Urinary bladder (tissue), 4 donors: ENCODE results near the gene UBASH3B. TPM values are rescaled to one million over a fixed set of nuclear protein-coding genes. Genes with fewer than 3 reads are reported as not detected.

Experiments used
- DNase-seq: peaks from one replicate; pipeline ENCODE4 v3.0.0-alpha.2; 2015; ENCODE audit errors: extremely low spot score
- H3K27ac ChIP-seq: one replicate; pipeline ENCODE4 v1.5.1; 2013; ENCODE audit warnings: low read depth, mild to moderate bottlenecking, moderate library complexity
- H3K36me3 ChIP-seq: one replicate; pipeline ENCODE4 v1.6.1; 2013; ENCODE audit warnings: mild to moderate bottlenecking, moderate library complexity; ENCODE audit not compliant: insufficient read depth
- H3K4me1 ChIP-seq: one replicate; pipeline ENCODE4 v1.6.1; 2013; ENCODE audit warnings: mild to moderate bottlenecking, moderate library complexity; ENCODE audit not compliant: insufficient read depth
- H3K4me3 ChIP-seq: one replicate; pipeline ENCODE4 v1.5.1; 2013; ENCODE audit warnings: low read depth, low read length
- WGBS: extraction: QIAGEN DNeasy Blood & Tissue Kit; methylation state at CpG from one replicate; pipeline ENCODE4 v1.1.7; 2013; 5-methylcytosine and 5-hydroxymethylcytosine counted together
- polyA plus RNA-seq: library from polyadenylated mRNA; stranded (reverse); fragments of 200-250 nt; gene quantifications from one replicate; pipeline ENCODE4 v1.2.3, GENCODE V29; 2013
- total RNA-seq: library from RNA; depleted of rRNA; stranded (reverse); fragments of >200 nt; gene quantifications from one replicate; pipeline ENCODE4 v1.2.3, GENCODE V29; 2014
- donor health status: healthy with polysubstance abuse.
- donor health status: healthy.

Gene UBASH3B
- total and polyA plus RNA-seq, 2 donors, result 1.6 to 11.4 TPM

- WGBS, result 96% methylated on average over 13 of the region's 13 CpGs
- H3K4me3 ChIP-seq, result no peak overlapping the region
- H3K4me1 ChIP-seq, result no peaks in the 10 kb centered on the region
- DNase-seq, result no peak
- H3K36me3 ChIP-seq, result no peaks in the 10 kb centered on the region
- H3K27ac ChIP-seq, result no peak overlapping the region
Observed at GRCh38 chr11:122695076-122695615, 39.6 kb downstream of the UBASH3B start.

GRCh38 chr11:122696662-122697061, 41.1 kb downstream of the UBASH3B start:
- H3K4me1 ChIP-seq, result no peaks in the 10 kb centered on the region
- WGBS, result 71% methylated on average over 11 of the region's 11 CpGs
- no peak overlapping the region for H3K27ac ChIP-seq
- H3K36me3 ChIP-seq, result no peaks in the 10 kb centered on the region
- DNase-seq, result no peak
- no peak overlapping the region for H3K4me3 ChIP-seq

- H3K4me1 ChIP-seq, result no peaks in the 10 kb centered on the region
- 74% methylated on average over 8 of the region's 8 CpGs for WGBS
- no peak overlapping the region for H3K4me3 ChIP-seq
- no peak overlapping the region for H3K27ac ChIP-seq
- no peak for DNase-seq
- no peaks in the 10 kb centered on the region for H3K36me3 ChIP-seq
Observed at GRCh38 chr11:122697636-122698167, 42.2 kb downstream of the UBASH3B start.

GRCh38 chr11:122698392-122698791, 42.9 kb downstream of the UBASH3B start:
- H3K36me3 ChIP-seq, result no peaks in the 10 kb centered on the region
- 89% methylated on average over 3 of the region's 3 CpGs for WGBS
- no peak overlapping the region for H3K27ac ChIP-seq
- H3K4me3 ChIP-seq, result no peak overlapping the region
- DNase-seq, result no peak
- no peaks in the 10 kb centered on the region for H3K4me1 ChIP-seq

GRCh38 chr11:122700666-122701065, 45.1 kb downstream of the UBASH3B start:
- 94% methylated on average over 3 of the region's 3 CpGs for WGBS

GRCh38 chr11:122701143-122701542, 45.6 kb downstream of the UBASH3B start:
- Histone ChIP-seq H3K4me3 (no peak overlapping the region), H3K36me3 (no peaks in the 10 kb centered on the region), H3K4me1 (no peaks in the 10 kb centered on the region), H3K27ac (no peak overlapping the region)
- no peak for DNase-seq
- 65% methylated on average over 4 of the region's 4 CpGs for WGBS

More at GRCh38 chr11:122700666-122701065, 45.1 kb downstream of the UBASH3B start:
- Histone ChIP-seq H3K4me1 (no peaks in the 10 kb centered on the region), H3K27ac (no peak overlapping the region), H3K36me3 (no peaks in the 10 kb centered on the region), H3K4me3 (no peak overlapping the region)
- DNase-seq, result no peak

- WGBS, result 89% methylated on average over 8 of the region's 8 CpGs
- H3K4me1 ChIP-seq, result no peaks in the 10 kb centered on the region
Observed at GRCh38 chr11:122703541-122704272, 48.2 kb downstream of the UBASH3B start.

GRCh38 chr11:122705396-122705795, 49.9 kb downstream of the UBASH3B start:
- DNase-seq, result no peak
- H3K4me1 ChIP-seq, result no peaks in the 10 kb centered on the region
- no peaks in the 10 kb centered on the region for H3K36me3 ChIP-seq
- no peak overlapping the region for H3K4me3 ChIP-seq
- no peak overlapping the region for H3K27ac ChIP-seq
- 99% methylated on average over 7 of the region's 7 CpGs for WGBS

More at GRCh38 chr11:122703541-122704272, 48.2 kb downstream of the UBASH3B start:
- no peak overlapping the region for H3K27ac ChIP-seq
- no peaks in the 10 kb centered on the region for H3K36me3 ChIP-seq
- no peak overlapping the region for H3K4me3 ChIP-seq
- DNase-seq, result no peak

GRCh38 chr11:122706291-122707088, 51.0 kb downstream of the UBASH3B start:
- WGBS, result 77% methylated on average over 3 of the region's 3 CpGs
- no peak for DNase-seq
- Histone ChIP-seq H3K36me3 (no peaks in the 10 kb centered on the region), H3K4me1 (no peaks in the 10 kb centered on the region), H3K4me3 (no peak overlapping the region), H3K27ac (no peak overlapping the region)

- Histone ChIP-seq H3K4me3 (no peak overlapping the region), H3K27ac (no peak overlapping the region), H3K4me1 (no peaks in the 10 kb centered on the region), H3K36me3 (no peaks in the 10 kb centered on the region)
- no peak for DNase-seq
- 87% methylated on average over 4 of the region's 4 CpGs for WGBS
Observed at GRCh38 chr11:122707111-122707510, 51.6 kb downstream of the UBASH3B start.

GRCh38 chr11:122707901-122708300, 52.4 kb downstream of the UBASH3B start:
- H3K4me3 ChIP-seq, result no peak overlapping the region
- no peaks in the 10 kb centered on the region for H3K4me1 ChIP-seq
- no peak overlapping the region for H3K27ac ChIP-seq
- DNase-seq, result no peak
- H3K36me3 ChIP-seq, result no peaks in the 10 kb centered on the region
- 73% methylated on average over 4 of the region's 4 CpGs for WGBS

- H3K4me1 ChIP-seq, result no peaks in the 10 kb centered on the region
- DNase-seq, result no peak
- no peak overlapping the region for H3K27ac ChIP-seq
- WGBS, result 81% methylated on average over 7 of the region's 7 CpGs
- no peaks in the 10 kb centered on the region for H3K36me3 ChIP-seq
- H3K4me3 ChIP-seq, result no peak overlapping the region
Observed at GRCh38 chr11:122709039-122709760, 53.7 kb downstream of the UBASH3B start.

GRCh38 chr11:122711362-122711761, 55.8 kb downstream of the UBASH3B start:
- no peaks in the 10 kb centered on the region for H3K4me1 ChIP-seq
- no peak overlapping the region for H3K27ac ChIP-seq
- 86% methylated on average over 9 of the region's 9 CpGs for WGBS
- no peak overlapping the region for H3K4me3 ChIP-seq
- H3K36me3 ChIP-seq, result no peaks in the 10 kb centered on the region
- DNase-seq, result no peak
